Measurements from ENCODE around the gene SHROOM1. TPM values are rescaled to one million over a fixed set of nuclear protein-coding genes. Genes with fewer than 3 reads are reported as not detected.

SHROOM1 gene
- total RNA-seq, 1 experiment from 2014 or later: 22.7 TPM

DNA sequence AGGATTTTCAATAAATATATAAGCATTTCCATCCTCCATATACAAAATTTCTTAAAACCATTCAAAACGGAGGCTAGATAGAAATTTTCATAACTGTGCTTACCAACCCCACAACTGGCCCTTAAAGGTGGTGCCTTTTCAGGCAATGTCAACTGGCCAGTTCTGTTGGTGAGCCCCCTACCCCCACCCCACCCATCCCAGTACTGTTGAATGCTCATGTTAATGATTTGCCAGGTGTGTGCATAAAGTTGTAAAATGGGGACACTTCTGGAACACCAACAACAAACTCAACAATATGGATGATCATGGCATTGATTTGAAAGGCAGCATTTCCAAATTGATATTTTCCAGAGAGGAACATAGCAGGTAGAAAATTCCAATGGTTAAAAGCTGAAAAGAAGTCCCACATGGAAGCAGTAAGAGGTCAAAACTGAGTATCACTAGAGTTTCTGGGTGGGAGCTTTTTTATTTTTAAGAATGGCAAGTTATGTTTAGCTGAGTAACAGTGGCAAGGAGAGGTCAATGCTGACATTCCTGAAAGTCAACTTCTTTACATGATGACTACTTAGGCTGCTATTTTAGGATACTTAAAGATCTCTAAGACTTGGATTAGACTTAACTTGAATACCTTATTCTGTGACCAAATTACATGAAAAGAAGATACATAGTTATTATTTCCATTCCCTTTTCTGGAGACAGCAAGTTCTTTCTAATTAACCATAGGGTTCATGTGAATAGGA lies 45.7 kb upstream of the SHROOM1 start:
- Mint-ChIP-seq H3K27ac (ENCODE audit: low read depth, unreplicated experiment) (no peak overlapping the region), H3K4me1 (ENCODE audit: insufficient read depth, unreplicated experiment) (no peaks in the 10 kb centered on the region), H3K27me3 (ENCODE audit: insufficient read depth, unreplicated experiment) (no peaks in the 10 kb centered on the region), H3K9me3 (ENCODE audit: unreplicated experiment) (no peaks in the 10 kb centered on the region), H3K36me3 (ENCODE audit: insufficient read depth, unreplicated experiment) (peaks cover 97% of the 10 kb centered on the region), H3K4me3 (ENCODE audit: unreplicated experiment) (no peak overlapping the region)
- POLR2A ChIA-PET: interaction anchor here (0.8 to 1.8 kb wide), 4 partner anchors 10 to 204 kb away, joined by 3 to 6 read pairs (median 3); partner anchors contain the start of genes GDF9 and UQCRQ
- intact Hi-C loops (cut with micrococcal nuclease): no loop called here
- CTCF ChIA-PET: interaction anchor here (0.6 to 8.9 kb wide), 4 partner anchors 10 to 46 kb away, joined by 3 to 68 read pairs (median 5); partner anchors contain the start of genes SHROOM1 and UQCRQ
- TF ChIP-seq, protein P1, sequence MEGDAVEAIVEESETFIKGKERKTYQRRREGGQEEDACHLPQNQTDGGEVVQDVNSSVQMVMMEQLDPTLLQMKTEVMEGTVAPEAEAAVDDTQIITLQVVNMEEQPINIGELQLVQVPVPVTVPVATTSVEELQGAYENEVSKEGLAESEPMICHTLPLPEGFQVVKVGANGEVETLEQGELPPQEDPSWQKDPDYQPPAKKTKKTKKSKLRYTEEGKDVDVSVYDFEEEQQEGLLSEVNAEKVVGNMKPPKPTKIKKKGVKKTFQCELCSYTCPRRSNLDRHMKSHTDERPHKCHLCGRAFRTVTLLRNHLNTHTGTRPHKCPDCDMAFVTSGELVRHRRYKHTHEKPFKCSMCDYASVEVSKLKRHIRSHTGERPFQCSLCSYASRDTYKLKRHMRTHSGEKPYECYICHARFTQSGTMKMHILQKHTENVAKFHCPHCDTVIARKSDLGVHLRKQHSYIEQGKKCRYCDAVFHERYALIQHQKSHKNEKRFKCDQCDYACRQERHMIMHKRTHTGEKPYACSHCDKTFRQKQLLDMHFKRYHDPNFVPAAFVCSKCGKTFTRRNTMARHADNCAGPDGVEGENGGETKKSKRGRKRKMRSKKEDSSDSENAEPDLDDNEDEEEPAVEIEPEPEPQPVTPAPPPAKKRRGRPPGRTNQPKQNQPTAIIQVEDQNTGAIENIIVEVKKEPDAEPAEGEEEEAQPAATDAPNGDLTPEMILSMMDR (IDR thresholded peaks at IDR 0.05; ENCODE audit: unreplicated experiment): no peak
- no peak for DNase-seq (ENCODE audit: unreplicated experiment)
- BruUV-seq (replicated peaks): no TSS peak

DNA sequence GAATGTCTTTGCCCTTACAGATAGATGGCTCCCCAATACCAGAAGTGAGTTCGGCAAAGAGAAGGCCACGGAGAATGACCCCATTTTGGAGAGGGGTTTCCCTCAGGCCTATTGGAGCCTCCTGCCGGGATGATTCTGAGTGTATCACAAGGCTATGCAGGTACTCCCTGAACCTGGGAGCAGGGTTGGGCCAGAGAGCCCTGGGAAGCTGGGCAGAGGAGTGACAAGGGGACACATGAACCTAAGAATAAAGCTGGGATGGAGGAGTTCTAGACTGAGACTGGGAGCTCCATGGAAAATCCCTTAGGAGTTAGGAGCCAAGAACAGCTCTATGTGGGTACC lies 43.5 kb upstream of the SHROOM1 start:
- BruUV-seq (replicated peaks): no TSS peak
- CTCF ChIA-PET: interaction anchor here (0.6 to 8.9 kb wide), 4 partner anchors 9 to 46 kb away, joined by 4 to 68 read pairs (median 13); partner anchors contain the start of gene SHROOM1
- Mint-ChIP-seq H3K4me3 (ENCODE audit: unreplicated experiment) (no peak overlapping the region), H3K36me3 (ENCODE audit: insufficient read depth, unreplicated experiment) (peaks cover 97% of the 10 kb centered on the region), H3K4me1 (ENCODE audit: insufficient read depth, unreplicated experiment) (no peaks in the 10 kb centered on the region), H3K9me3 (ENCODE audit: unreplicated experiment) (no peaks in the 10 kb centered on the region), H3K27ac (ENCODE audit: low read depth, unreplicated experiment) (no peak overlapping the region), H3K27me3 (ENCODE audit: insufficient read depth, unreplicated experiment) (no peaks in the 10 kb centered on the region)
- intact Hi-C loops (cut with micrococcal nuclease): no loop called here
- DNase-seq (ENCODE audit: unreplicated experiment): no peak
- POLR2A ChIA-PET: interaction anchor here (1.6 to 2.1 kb wide), 2 partner anchors 10 kb away, joined by 3 to 16 read pairs; no protein-coding TSS in a partner anchor
- TF ChIP-seq, protein P1 (IDR thresholded peaks at IDR 0.05; ENCODE audit: unreplicated experiment): no peak

DNA sequence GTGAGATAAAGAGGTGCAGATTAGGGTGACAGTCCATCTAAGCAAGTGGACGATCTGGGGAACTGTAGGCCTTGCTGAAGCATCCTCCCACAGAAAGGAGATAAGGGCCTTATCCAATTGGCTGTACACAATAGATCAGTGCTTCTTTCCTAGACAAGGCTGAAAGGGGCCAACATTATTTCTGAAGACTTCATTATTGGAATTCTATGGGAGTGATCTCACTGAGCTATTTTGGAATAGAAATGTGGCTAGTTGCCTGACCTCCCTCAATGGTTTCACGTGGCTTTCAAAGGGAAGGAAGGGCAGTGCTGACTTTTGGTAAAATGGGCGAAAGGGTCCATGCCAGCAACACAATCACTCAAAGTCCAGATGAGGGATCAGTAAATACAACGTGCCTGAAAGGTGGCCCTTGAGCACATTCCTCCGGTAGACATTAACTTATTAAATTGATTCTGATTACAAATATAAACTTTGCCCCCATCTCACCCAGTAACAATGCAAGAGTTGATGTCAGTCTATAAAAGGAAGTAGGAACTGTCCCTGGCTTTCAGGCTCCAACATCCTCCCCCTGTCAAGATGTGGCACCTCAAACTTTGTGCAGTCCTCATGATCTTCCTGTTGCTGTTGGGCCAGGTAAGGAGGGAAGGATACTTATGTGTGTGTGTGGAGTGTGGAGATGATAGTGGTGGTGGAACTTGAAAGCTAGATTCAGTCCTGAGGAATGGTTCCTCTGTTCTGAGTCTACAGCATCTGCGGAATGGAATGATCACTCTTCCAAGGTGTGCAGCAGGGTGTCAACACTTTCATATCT lies 42.9 kb upstream of the SHROOM1 start, which contains the start of gene LEAP2:
Gene LEAP2, plus strand, starts transcription at position 550 of the 811 bp plus-strand sequence. Its CDS starts 27 bp downstream, at position 577.
- ChIA-PET POLR2A (interaction anchor here (0.6 to 11.0 kb wide), 7 partner anchors 9 to 745 kb away, joined by 3 to 176 read pairs (median 3); partner anchors contain the start of gene SHROOM1), CTCF (interaction anchor here (1.1 to 8.9 kb wide), 4 partner anchors 10 to 43 kb away, joined by 3 to 68 read pairs (median 12); partner anchors contain the start of gene SHROOM1)
- TF ChIP-seq, protein P1 (IDR thresholded peaks at IDR 0.05; ENCODE audit: unreplicated experiment): no peak
- no peak within 1 kb of the TSS for H3K4me3 Mint-ChIP-seq (ENCODE audit: unreplicated experiment)
- no peaks in the 10 kb centered on the region for H3K27me3 Mint-ChIP-seq (ENCODE audit: insufficient read depth, unreplicated experiment)
- H3K27ac Mint-ChIP-seq (ENCODE audit: low read depth, unreplicated experiment): no peak within 1 kb of the TSS
- BruUV-seq (replicated peaks): no TSS peak
- intact Hi-C loops (cut with micrococcal nuclease): no loop called here
- no peaks in the 10 kb centered on the region for H3K4me1 Mint-ChIP-seq (ENCODE audit: insufficient read depth, unreplicated experiment)
- peaks cover 97% of the 10 kb centered on the region for H3K36me3 Mint-ChIP-seq (ENCODE audit: insufficient read depth, unreplicated experiment)
- H3K9me3 Mint-ChIP-seq (ENCODE audit: unreplicated experiment): no peaks in the 10 kb centered on the region
- DNase-seq (ENCODE audit: unreplicated experiment): no peak

DNA sequence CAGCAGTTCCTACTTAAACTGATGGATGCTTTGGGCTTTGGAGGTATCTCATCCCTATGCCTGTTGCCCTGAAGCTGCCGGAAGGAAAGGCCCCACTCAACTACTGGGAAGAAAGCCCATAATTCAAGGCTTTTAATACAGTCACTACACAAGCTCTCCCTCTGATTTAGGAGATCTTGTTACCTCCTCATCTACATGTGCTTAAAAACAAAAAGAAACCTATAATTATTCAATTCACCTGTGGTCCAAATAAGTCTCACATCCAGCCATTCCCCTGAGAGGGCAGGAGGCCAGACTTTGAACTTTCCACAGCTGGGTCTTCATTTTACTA lies 42.3 kb upstream of the SHROOM1 start:
- no peak for DNase-seq (ENCODE audit: unreplicated experiment)
- ChIA-PET POLR2A (interaction anchor here (0.6 to 11.0 kb wide), 8 partner anchors 9 to 745 kb away, joined by 3 to 176 read pairs (median 3); partner anchors contain the start of gene SHROOM1), CTCF (interaction anchor here (1.1 to 8.9 kb wide), 3 partner anchors 10 to 43 kb away, joined by 3 to 68 read pairs (median 21); partner anchors contain the start of gene SHROOM1)
- intact Hi-C loops (cut with micrococcal nuclease): no loop called here
- peaks cover 97% of the 10 kb centered on the region for H3K36me3 Mint-ChIP-seq (ENCODE audit: insufficient read depth, unreplicated experiment)
- H3K27ac Mint-ChIP-seq (ENCODE audit: low read depth, unreplicated experiment): no peak overlapping the region
- TF ChIP-seq, protein P1 (IDR thresholded peaks at IDR 0.05; ENCODE audit: unreplicated experiment): no peak
- no peaks in the 10 kb centered on the region for H3K27me3 Mint-ChIP-seq (ENCODE audit: insufficient read depth, unreplicated experiment)
- no peak overlapping the region for H3K4me3 Mint-ChIP-seq (ENCODE audit: unreplicated experiment)
- no peaks in the 10 kb centered on the region for H3K9me3 Mint-ChIP-seq (ENCODE audit: unreplicated experiment)
- H3K4me1 Mint-ChIP-seq (ENCODE audit: insufficient read depth, unreplicated experiment): peaks cover under 1% of the 10 kb centered on the region
- BruUV-seq (replicated peaks): no TSS peak
